Natural killer cell (primary cell): Measurements from ENCODE around the gene IL9. TPM values are rescaled to one million over a fixed set of nuclear protein-coding genes. Genes with fewer than 3 reads are reported as not detected.

ENCODE experiments used
- ATAC-seq, 3 donors: fragments of 150-1000 bp in 2 of 3; fragments of 200-7000 bp in 1 of 3; cut with Tn5 transposase; 1 replicate in 1 of 3; 2 replicates in 2 of 3; pipeline ENCODE4 v1.10.0; 2021; ENCODE audit warnings: mild to moderate bottlenecking in 2 of 3, moderate library complexity in 2 of 3
- DNase-seq, 2 donors: peaks; one replicate each; pipeline versions ENCODE4 v3.0.0 to v3.0.0-alpha.2; 2013 to 2021; ENCODE audit warnings: mixed read lengths in 1 of 2
- H3K27ac ChIP-seq: one replicate; pipeline ENCODE4 v1.5.1; 2013; ENCODE audit warnings: mild to moderate bottlenecking, low read length
- H3K27me3 ChIP-seq: one replicate; pipeline ENCODE4 v1.6.1; 2013; ENCODE audit warnings: low read length; ENCODE audit not compliant: control insufficient read depth, insufficient read depth
- H3K36me3 ChIP-seq: one replicate; pipeline ENCODE4 v1.6.1; 2013; ENCODE audit warnings: low read length; ENCODE audit not compliant: control insufficient read depth, insufficient read depth
- H3K4me1 ChIP-seq: one replicate; pipeline ENCODE4 v1.6.1; 2013; ENCODE audit warnings: low read length; ENCODE audit not compliant: control insufficient read depth, insufficient read depth
- H3K4me3 ChIP-seq: one replicate; pipeline ENCODE4 v1.5.1; 2013; ENCODE audit warnings: low read length
- H3K9me3 ChIP-seq: one replicate; pipeline ENCODE4 v1.6.1; 2013; ENCODE audit warnings: low read length; ENCODE audit not compliant: control insufficient read depth, insufficient read depth
- H3K27ac Mint-ChIP-seq, 2 donors: one replicate each; pipeline ENCODE4 v1.8.0; 2022; ENCODE audit warnings: mild to moderate bottlenecking in 2 of 2, mixed read lengths in 2 of 2, moderate library complexity in 1 of 2
- H3K27me3 Mint-ChIP-seq, 2 donors: one replicate each; pipeline ENCODE4 v1.8.0; 2022; ENCODE audit warnings: low read depth in 2 of 2, mixed read lengths in 2 of 2
- H3K36me3 Mint-ChIP-seq: one replicate; pipeline ENCODE4 v1.8.0; 2022; ENCODE audit warnings: mixed read lengths
- H3K4me1 Mint-ChIP-seq, 2 donors: one replicate each; pipeline ENCODE4 v1.8.0; 2022; ENCODE audit warnings: mixed read lengths in 2 of 2
- H3K4me3 Mint-ChIP-seq: one replicate; pipeline ENCODE4 v1.8.0; 2022; ENCODE audit warnings: mild to moderate bottlenecking, moderate library complexity, mixed read lengths
- H3K9me3 Mint-ChIP-seq, 2 donors: one replicate each; pipeline ENCODE4 v1.8.0; 2022; ENCODE audit warnings: mixed read lengths in 2 of 2
- WGBS: methylation state at CpG from one replicate; pipeline ENCODE4 v1.1.7; 2013; ENCODE audit warnings: missing lambda C conversion rate; ENCODE audit not compliant: insufficient coverage; 5-methylcytosine and 5-hydroxymethylcytosine counted together
- intact Hi-C: fragments of 100-400 bp; cut with micrococcal nuclease; formaldehyde crosslinking; loops from one replicate; pipeline ENCODE4 v1.14.2; 2022
- total RNA-seq, 4 donors: library from RNA; stranded (reverse); fragments of 120-200 nt in 1 of 4; gene quantifications; one replicate each; pipeline versions ENCODE4 v1.2.3 to v1.2.4, GENCODE V29; 2013 to 2022
- TF ChIP-seq, protein P1 (sequence below): fragments of 200-600 bp; IDR thresholded peaks from one replicate; pipeline ENCODE4 v1.8.0; 2022; ENCODE audit warnings: antibody characterized with exemption

IL9 gene
- total RNA-seq, 3 donors from 2014 or later (not counting 1 experiment from before 2014, with no cell fraction given), result not detected

DNA sequence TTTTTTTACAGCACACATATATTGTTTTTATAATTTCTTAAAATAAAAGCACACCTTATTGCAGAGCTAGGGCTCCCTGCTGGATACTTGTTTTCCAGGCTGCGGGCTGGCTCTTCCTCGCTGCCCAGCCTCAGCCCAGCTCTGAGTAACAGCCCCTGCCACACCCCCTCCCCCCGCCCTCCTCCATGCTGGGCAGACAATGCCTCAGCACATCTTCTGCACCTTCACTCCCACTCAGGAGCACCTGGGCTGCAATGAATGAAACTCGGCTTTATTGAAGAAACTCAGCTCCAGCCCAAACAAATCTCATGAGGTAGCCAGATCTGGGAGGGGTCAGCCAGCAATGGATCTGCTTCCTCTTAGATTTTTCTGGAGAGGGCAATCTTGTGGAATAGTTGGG, 9.5 kb downstream of the IL9 start:
- H3K27ac Mint-ChIP-seq, result no peak overlapping the region
- 53% methylated on average over 4 of the region's 4 CpGs for WGBS
- Histone ChIP-seq H3K27ac (no peak overlapping the region), H3K27me3 (no peaks in the 10 kb centered on the region), H3K4me1 (peaks cover 4% of the 10 kb centered on the region), H3K36me3 (no peaks in the 10 kb centered on the region), H3K9me3 (no peaks in the 10 kb centered on the region), H3K4me3 (no peak overlapping the region)
- H3K27me3 Mint-ChIP-seq, result peaks cover 20 to 26% of the 10 kb centered on the region in 2 donors
- TF ChIP-seq, protein P1, sequence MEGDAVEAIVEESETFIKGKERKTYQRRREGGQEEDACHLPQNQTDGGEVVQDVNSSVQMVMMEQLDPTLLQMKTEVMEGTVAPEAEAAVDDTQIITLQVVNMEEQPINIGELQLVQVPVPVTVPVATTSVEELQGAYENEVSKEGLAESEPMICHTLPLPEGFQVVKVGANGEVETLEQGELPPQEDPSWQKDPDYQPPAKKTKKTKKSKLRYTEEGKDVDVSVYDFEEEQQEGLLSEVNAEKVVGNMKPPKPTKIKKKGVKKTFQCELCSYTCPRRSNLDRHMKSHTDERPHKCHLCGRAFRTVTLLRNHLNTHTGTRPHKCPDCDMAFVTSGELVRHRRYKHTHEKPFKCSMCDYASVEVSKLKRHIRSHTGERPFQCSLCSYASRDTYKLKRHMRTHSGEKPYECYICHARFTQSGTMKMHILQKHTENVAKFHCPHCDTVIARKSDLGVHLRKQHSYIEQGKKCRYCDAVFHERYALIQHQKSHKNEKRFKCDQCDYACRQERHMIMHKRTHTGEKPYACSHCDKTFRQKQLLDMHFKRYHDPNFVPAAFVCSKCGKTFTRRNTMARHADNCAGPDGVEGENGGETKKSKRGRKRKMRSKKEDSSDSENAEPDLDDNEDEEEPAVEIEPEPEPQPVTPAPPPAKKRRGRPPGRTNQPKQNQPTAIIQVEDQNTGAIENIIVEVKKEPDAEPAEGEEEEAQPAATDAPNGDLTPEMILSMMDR, result no peak
- ATAC-seq (no peak), DNase-seq (no peak)
- H3K4me3 Mint-ChIP-seq, result no peak overlapping the region
- no peaks in the 10 kb centered on the region for H3K36me3 Mint-ChIP-seq
- no peaks in the 10 kb centered on the region for H3K9me3 Mint-ChIP-seq
- intact Hi-C loops, result no loop called here
- peaks cover 6 to 7% of the 10 kb centered on the region in 2 donors for H3K4me1 Mint-ChIP-seq

DNA sequence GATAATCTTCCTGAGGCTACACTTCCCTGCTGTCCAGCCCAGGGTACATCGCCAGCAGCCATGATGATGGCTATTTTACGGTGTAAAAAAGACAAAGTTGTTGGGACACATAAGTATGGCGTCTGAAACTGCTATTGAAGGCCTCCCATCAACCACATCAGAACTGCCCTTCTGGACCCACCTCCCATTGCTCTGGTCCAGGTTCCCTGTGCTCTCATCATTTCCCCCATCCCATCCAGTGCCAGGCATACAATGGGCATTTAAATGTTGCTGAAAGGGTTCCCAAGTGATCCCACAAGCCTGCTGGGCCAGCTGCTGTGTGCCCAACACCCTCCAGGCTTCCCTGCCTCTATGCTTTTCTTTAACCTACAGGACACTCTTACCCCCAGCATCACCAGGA, 10.6 kb downstream of the IL9 start:
- ATAC-seq, result no peak
- intact Hi-C loops, result no loop called here
- H3K4me1 ChIP-seq, result peaks cover 4% of the 10 kb centered on the region

DNA sequence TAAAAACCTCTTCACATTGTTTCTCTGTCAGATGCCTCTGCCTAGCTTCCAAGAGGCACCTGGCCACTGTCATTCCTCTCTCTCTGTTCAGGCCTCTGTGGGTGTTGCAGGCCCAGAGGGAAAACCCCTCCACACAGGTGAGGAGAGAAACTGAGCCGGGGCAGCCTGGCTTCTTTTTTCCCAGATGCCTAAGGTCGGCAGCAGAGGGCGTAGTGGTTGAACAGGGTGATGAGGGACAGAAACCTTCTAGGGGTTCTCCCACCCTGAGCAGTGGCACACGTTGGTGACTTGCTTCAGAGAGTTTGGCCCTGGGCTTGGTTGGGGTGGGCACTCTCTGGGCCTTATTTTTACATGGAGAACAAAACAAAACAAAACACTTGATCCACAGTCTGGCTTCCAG, 12.2 kb downstream of the IL9 start:
- Mint-ChIP-seq H3K4me1 (peaks cover 6 to 7% of the 10 kb centered on the region in 2 donors), H3K4me3 (no peak overlapping the region), H3K9me3 (no peaks in the 10 kb centered on the region), H3K27me3 (peaks cover 10 to 24% of the 10 kb centered on the region in 2 donors), H3K36me3 (no peaks in the 10 kb centered on the region), H3K27ac (no peak overlapping the region)
- no peak overlapping the region for H3K27ac ChIP-seq
- DNase-seq (no peak), ATAC-seq (no peak)
- no peak overlapping the region for H3K4me3 ChIP-seq
- TF ChIP-seq, protein P1, result no peak
- no peaks in the 10 kb centered on the region for H3K36me3 ChIP-seq
- H3K4me1 ChIP-seq, result peaks cover 4% of the 10 kb centered on the region
- intact Hi-C loops, result no loop called here
- 33% methylated on average over 1 of the region's 4 CpGs for WGBS
- H3K9me3 ChIP-seq, result no peaks in the 10 kb centered on the region
- peaks cover 2% of the 10 kb centered on the region for H3K27me3 ChIP-seq

More for the DNA sequence above, 10.6 kb downstream of the IL9 start:
- Histone ChIP-seq H3K4me3 (no peak overlapping the region), H3K36me3 (no peaks in the 10 kb centered on the region), H3K9me3 (no peaks in the 10 kb centered on the region), H3K27me3 (peaks cover 2% of the 10 kb centered on the region), H3K27ac (no peak overlapping the region)
- Mint-ChIP-seq H3K36me3 (no peaks in the 10 kb centered on the region), H3K27me3 (peaks cover 24 to 27% of the 10 kb centered on the region in 2 donors), H3K4me3 (no peak overlapping the region), H3K4me1 (peaks cover 6 to 7% of the 10 kb centered on the region in 2 donors), H3K27ac (no peak overlapping the region), H3K9me3 (no peaks in the 10 kb centered on the region)
- TF ChIP-seq, protein P1, result no peak
- WGBS, result 81% methylated on average over 3 of the region's 3 CpGs
- no peak for DNase-seq

DNA sequence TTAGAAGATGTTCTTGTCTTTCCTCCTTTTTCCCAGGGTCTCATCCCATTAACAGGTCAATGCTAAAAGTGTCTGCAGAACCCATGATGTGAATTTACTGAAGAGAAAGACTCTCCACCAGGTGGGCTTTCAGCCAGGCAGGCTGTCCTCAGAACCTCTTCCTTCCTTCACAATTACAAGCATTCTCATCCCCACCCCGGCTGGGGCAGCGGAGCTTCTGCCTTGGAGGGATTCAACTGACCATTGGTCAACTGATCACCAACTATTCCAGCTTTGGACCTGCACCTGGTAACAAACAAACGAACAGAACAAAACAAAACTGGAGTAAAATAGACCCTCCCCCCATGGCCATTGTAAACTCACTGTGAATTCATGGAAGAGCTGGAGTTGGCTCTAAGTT, 12.6 kb downstream of the IL9 start:
- Mint-ChIP-seq H3K36me3 (no peaks in the 10 kb centered on the region), H3K27ac (no peak overlapping the region), H3K9me3 (no peaks in the 10 kb centered on the region), H3K27me3 (peaks cover 10 to 24% of the 10 kb centered on the region in 2 donors), H3K4me3 (no peak overlapping the region), H3K4me1 (peaks cover 6 to 7% of the 10 kb centered on the region in 2 donors)
- H3K4me3 ChIP-seq, result no peak overlapping the region
- DNase-seq, result no peak
- H3K4me1 ChIP-seq, result peaks cover 4% of the 10 kb centered on the region
- TF ChIP-seq, protein P1, result no peak
- intact Hi-C loops, result no loop called here
- H3K27ac ChIP-seq, result no peak overlapping the region
- no peaks in the 10 kb centered on the region for H3K9me3 ChIP-seq
- 75% methylated on average over 3 of the region's 3 CpGs for WGBS
- no peaks in the 10 kb centered on the region for H3K36me3 ChIP-seq
- no peak for ATAC-seq
- peaks cover 2% of the 10 kb centered on the region for H3K27me3 ChIP-seq
